Stimulated activated memory B cell treated with anti-CD40 and anti-IgM and Interleukin-4, amounts not matched to agents 10 μg/mL and 1 μg/mL and 100 μg/mL, for 72 hours (primary cell): Measurements from ENCODE around the gene PLXNA2.
A peak's percentile ranks its signal among the peaks of the same experiment; 100 is the strongest.

Source experiments
- ATAC-seq: fragments of 150-1000 bp; cut with Tn5 transposase; 2 replicates; pipeline ENCODE4 v1.10.0; 2021
- H3K27ac Mint-ChIP-seq: one replicate; pipeline ENCODE4 v1.8.0; 2022; ENCODE audit warnings: mild to moderate bottlenecking, mixed read lengths
- H3K27me3 Mint-ChIP-seq: one replicate; pipeline ENCODE4 v1.8.0; 2022; ENCODE audit warnings: mixed read lengths
- H3K36me3 Mint-ChIP-seq: one replicate; pipeline ENCODE4 v1.8.0; 2022; ENCODE audit warnings: mixed read lengths
- H3K4me1 Mint-ChIP-seq: one replicate; pipeline ENCODE4 v1.8.0; 2022; ENCODE audit warnings: mixed read lengths
- H3K4me3 Mint-ChIP-seq: one replicate; pipeline ENCODE4 v1.8.0; 2022; ENCODE audit warnings: mild to moderate bottlenecking, moderate library complexity, mixed read lengths
- H3K9me3 Mint-ChIP-seq: one replicate; pipeline ENCODE4 v1.8.0; 2022; ENCODE audit warnings: mixed read lengths

The PLXNA2 gene

GRCh38 chr1:208272713-208273112, 28.5 kb upstream of the PLXNA2 start:
- Mint-ChIP-seq H3K27me3 (peaks cover 71% of the 10 kb centered on the region), H3K4me3 (no peak overlapping the region), H3K4me1 (no peaks in the 10 kb centered on the region), H3K36me3 (no peaks in the 10 kb centered on the region), H3K27ac (no peak overlapping the region), H3K9me3 (no peaks in the 10 kb centered on the region)
- no peak for ATAC-seq

- peaks cover 69% of the 10 kb centered on the region for H3K27me3 Mint-ChIP-seq
- no peaks in the 10 kb centered on the region for H3K4me1 Mint-ChIP-seq
- no peak overlapping the region for H3K4me3 Mint-ChIP-seq
- no peaks in the 10 kb centered on the region for H3K36me3 Mint-ChIP-seq
- H3K27ac Mint-ChIP-seq: no peak overlapping the region
- ATAC-seq: no peak
- no peaks in the 10 kb centered on the region for H3K9me3 Mint-ChIP-seq
Measured at GRCh38 chr1:208272311-208272710, 28.1 kb upstream of the PLXNA2 start.

- H3K27me3 Mint-ChIP-seq: peaks cover 69% of the 10 kb centered on the region
Measured at GRCh38 chr1:208271236-208271635, 27.1 kb upstream of the PLXNA2 start.

GRCh38 chr1:208270651-208271141, 26.5 kb upstream of the PLXNA2 start:
- ATAC-seq: no peak
- Mint-ChIP-seq H3K9me3 (no peaks in the 10 kb centered on the region), H3K27me3 (peaks cover 69% of the 10 kb centered on the region), H3K36me3 (no peaks in the 10 kb centered on the region), H3K4me1 (no peaks in the 10 kb centered on the region), H3K27ac (no peak overlapping the region), H3K4me3 (no peak overlapping the region)

More at GRCh38 chr1:208271236-208271635, 27.1 kb upstream of the PLXNA2 start:
- no peak for ATAC-seq
- Mint-ChIP-seq H3K4me1 (no peaks in the 10 kb centered on the region), H3K36me3 (no peaks in the 10 kb centered on the region), H3K9me3 (no peaks in the 10 kb centered on the region), H3K4me3 (no peak overlapping the region), H3K27ac (no peak overlapping the region)

GRCh38 chr1:208269338-208269666, 25.1 kb upstream of the PLXNA2 start:
- no peak overlapping the region for H3K27ac Mint-ChIP-seq
- H3K4me3 Mint-ChIP-seq: no peak overlapping the region
- H3K4me1 Mint-ChIP-seq: no peaks in the 10 kb centered on the region
- ATAC-seq: peak; percentile 13
- peaks cover 66% of the 10 kb centered on the region for H3K27me3 Mint-ChIP-seq
- H3K9me3 Mint-ChIP-seq: no peaks in the 10 kb centered on the region
- no peaks in the 10 kb centered on the region for H3K36me3 Mint-ChIP-seq

- H3K27me3 Mint-ChIP-seq: peaks cover 63% of the 10 kb centered on the region
- no peak overlapping the region for H3K27ac Mint-ChIP-seq
- ATAC-seq: no peak
- no peaks in the 10 kb centered on the region for H3K4me1 Mint-ChIP-seq
- no peaks in the 10 kb centered on the region for H3K9me3 Mint-ChIP-seq
- H3K4me3 Mint-ChIP-seq: no peak overlapping the region
- no peaks in the 10 kb centered on the region for H3K36me3 Mint-ChIP-seq
Measured at GRCh38 chr1:208268541-208269337, 24.6 kb upstream of the PLXNA2 start.

- Mint-ChIP-seq H3K27me3 (peaks cover 67% of the 10 kb centered on the region), H3K36me3 (no peaks in the 10 kb centered on the region), H3K9me3 (no peaks in the 10 kb centered on the region), H3K4me1 (no peaks in the 10 kb centered on the region), H3K27ac (no peak overlapping the region), H3K4me3 (no peak overlapping the region)
- ATAC-seq: no peak
Measured at GRCh38 chr1:208265525-208265924, 21.3 kb upstream of the PLXNA2 start.

- no peak for ATAC-seq
- Mint-ChIP-seq H3K4me3 (no peak overlapping the region), H3K4me1 (no peaks in the 10 kb centered on the region), H3K27ac (no peak overlapping the region), H3K36me3 (no peaks in the 10 kb centered on the region), H3K9me3 (no peaks in the 10 kb centered on the region), H3K27me3 (peaks cover 64% of the 10 kb centered on the region)
Measured at GRCh38 chr1:208265122-208265469, 20.9 kb upstream of the PLXNA2 start.

- no peaks in the 10 kb centered on the region for H3K4me1 Mint-ChIP-seq
- ATAC-seq: no peak
- no peak overlapping the region for H3K27ac Mint-ChIP-seq
- no peak overlapping the region for H3K4me3 Mint-ChIP-seq
- peaks cover 3% of the 10 kb centered on the region for H3K9me3 Mint-ChIP-seq
- H3K36me3 Mint-ChIP-seq: no peaks in the 10 kb centered on the region
- peaks cover 64% of the 10 kb centered on the region for H3K27me3 Mint-ChIP-seq
Measured at GRCh38 chr1:208264469-208265121, 20.4 kb upstream of the PLXNA2 start.

- Mint-ChIP-seq H3K4me3 (no peak overlapping the region), H3K27me3 (peaks cover 62% of the 10 kb centered on the region), H3K36me3 (no peaks in the 10 kb centered on the region), H3K4me1 (no peaks in the 10 kb centered on the region), H3K27ac (no peak overlapping the region), H3K9me3 (peaks cover 3% of the 10 kb centered on the region)
- ATAC-seq: no peak
Measured at GRCh38 chr1:208261874-208262273, 17.7 kb upstream of the PLXNA2 start.

- Mint-ChIP-seq H3K27me3 (peaks cover 73% of the 10 kb centered on the region), H3K4me3 (no peak overlapping the region)
Measured at GRCh38 chr1:208258277-208258676, 14.1 kb upstream of the PLXNA2 start.

GRCh38 chr1:208257351-208257750, 13.2 kb upstream of the PLXNA2 start:
- Mint-ChIP-seq H3K27me3 (peaks cover 75% of the 10 kb centered on the region), H3K36me3 (no peaks in the 10 kb centered on the region), H3K4me1 (no peaks in the 10 kb centered on the region), H3K9me3 (peaks cover 3% of the 10 kb centered on the region), H3K4me3 (no peak overlapping the region), H3K27ac (no peak overlapping the region)
- no peak for ATAC-seq

More at GRCh38 chr1:208258277-208258676, 14.1 kb upstream of the PLXNA2 start:
- Mint-ChIP-seq H3K27ac (no peak overlapping the region), H3K4me1 (no peaks in the 10 kb centered on the region), H3K9me3 (peaks cover 3% of the 10 kb centered on the region), H3K36me3 (no peaks in the 10 kb centered on the region)
- ATAC-seq: no peak

GRCh38 chr1:208256556-208256955, 12.4 kb upstream of the PLXNA2 start:
- Mint-ChIP-seq H3K4me3 (no peak overlapping the region), H3K4me1 (no peaks in the 10 kb centered on the region), H3K36me3 (no peaks in the 10 kb centered on the region), H3K9me3 (peaks cover 3% of the 10 kb centered on the region), H3K27me3 (peaks cover 79% of the 10 kb centered on the region), H3K27ac (no peak overlapping the region)
- ATAC-seq: no peak

- ATAC-seq: no peak
- H3K36me3 Mint-ChIP-seq: no peaks in the 10 kb centered on the region
- peaks cover 3% of the 10 kb centered on the region for H3K9me3 Mint-ChIP-seq
- H3K27ac Mint-ChIP-seq: no peak overlapping the region
- H3K27me3 Mint-ChIP-seq: peaks cover 79% of the 10 kb centered on the region
- H3K4me1 Mint-ChIP-seq: no peaks in the 10 kb centered on the region
- no peak overlapping the region for H3K4me3 Mint-ChIP-seq
Measured at GRCh38 chr1:208256091-208256490, 11.9 kb upstream of the PLXNA2 start.

- Mint-ChIP-seq H3K36me3 (no peaks in the 10 kb centered on the region), H3K4me3 (no peak overlapping the region), H3K9me3 (peaks cover 2% of the 10 kb centered on the region), H3K27ac (no peak overlapping the region), H3K27me3 (peaks cover 75% of the 10 kb centered on the region), H3K4me1 (no peaks in the 10 kb centered on the region)
- ATAC-seq: no peak
Measured at GRCh38 chr1:208254862-208255261, 10.7 kb upstream of the PLXNA2 start.

GRCh38 chr1:208254376-208254775, 10.2 kb upstream of the PLXNA2 start:
- no peaks in the 10 kb centered on the region for H3K36me3 Mint-ChIP-seq
- H3K27me3 Mint-ChIP-seq: peaks cover 70% of the 10 kb centered on the region
- no peaks in the 10 kb centered on the region for H3K9me3 Mint-ChIP-seq
- no peaks in the 10 kb centered on the region for H3K4me1 Mint-ChIP-seq
- no peak overlapping the region for H3K4me3 Mint-ChIP-seq
- no peak overlapping the region for H3K27ac Mint-ChIP-seq
- ATAC-seq: no peak
